ENCODE results near the gene HES6.
A peak's percentile ranks its signal among the peaks of the same experiment; 100 is the strongest.

Gene HES6

DNA sequence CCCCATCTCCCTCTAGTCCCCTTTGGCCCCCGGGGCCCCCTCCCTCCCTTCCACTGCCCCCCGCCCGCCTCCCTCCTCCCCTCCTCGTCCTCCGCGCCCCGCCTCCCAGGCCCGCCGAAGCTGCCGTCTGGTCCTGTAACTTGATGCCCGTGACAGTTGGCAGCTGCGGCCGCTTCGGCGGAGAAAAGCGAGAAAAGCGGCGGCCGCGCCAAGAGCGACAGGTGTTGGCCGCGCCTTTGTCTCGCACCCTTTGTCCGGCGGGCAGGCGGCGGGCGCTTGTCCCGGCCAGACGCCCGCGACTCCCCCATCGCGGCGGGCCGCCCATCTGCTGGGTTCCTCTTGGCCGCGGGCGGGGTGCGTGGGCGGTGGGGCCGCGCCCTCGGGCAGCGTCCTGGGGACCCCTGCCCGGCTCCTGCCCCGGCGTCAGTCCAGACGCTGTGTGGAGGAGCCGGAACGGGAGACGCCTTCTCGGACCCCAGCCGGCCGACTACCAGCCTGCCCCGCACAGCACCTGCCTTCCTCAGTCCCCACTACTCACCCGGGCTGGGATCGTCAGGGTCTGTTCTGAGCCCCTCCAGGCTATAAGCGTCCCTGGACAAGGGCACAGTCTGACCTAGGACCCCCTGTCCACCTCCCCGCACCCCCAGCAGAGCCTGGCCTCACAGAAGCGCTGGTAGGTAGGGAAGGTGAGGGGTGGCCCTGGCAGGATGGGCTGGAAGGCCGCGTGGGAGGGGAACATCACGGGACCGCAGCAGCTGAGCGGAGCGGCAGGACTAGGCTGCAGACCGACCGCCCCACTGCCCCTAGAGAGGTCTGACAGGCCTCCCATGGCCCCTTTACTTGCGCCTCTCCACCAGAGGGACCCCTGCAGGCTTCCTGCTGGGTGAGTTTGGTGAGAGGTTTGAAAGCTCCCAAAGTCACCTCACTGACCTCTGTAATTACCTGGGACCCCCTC lies 1.2 kb upstream of the HES6 start:
- DNase-seq = peak; percentile 91
- no peak for TF ChIP-seq CTCF (IDR thresholded peaks at IDR 0.05; ENCODE audit: low read length)
- no peak for TF ChIP-seq EZH2phosphoT487 (IDR thresholded peaks at IDR 0.05; ENCODE audit: low read length)
- no peak for TF ChIP-seq EZH2 (optimal IDR thresholded peaks at IDR 0.05; ENCODE audit: low read depth, low read length)
- no peaks in the 10 kb centered on the region; the same call in 1 of the 2 replicates for H3K27me3 ChIP-seq (replicated peaks; ENCODE audit: insufficient read depth, low read length)
- H3F3A ChIP-seq (ENCODE audit: insufficient read depth, low read length) = peaks cover 17% of the 10 kb centered on the region; the same call in 1 of the 2 replicates
- H3K9me2 ChIP-seq (replicated peaks; ENCODE audit: insufficient read depth, low read length) = no peaks in the 10 kb centered on the region
- 0 out of 2 replicates have a peak overlapping the region, but pooled peaks have one; percentile 30 for H2AFZ ChIP-seq (ENCODE audit: low read length)
- peaks cover 7% of the 10 kb centered on the region; the same call in 1 of the 2 replicates for H3K79me2 ChIP-seq (ENCODE audit: low read length)
- no peaks in the 10 kb centered on the region for H3K36me3 ChIP-seq (replicated peaks; ENCODE audit: insufficient read depth, low read length)
- H3K4me2 ChIP-seq (ENCODE audit: low read depth, low read length) = peak overlapping the region; percentile 83
- H3K9me3 ChIP-seq (replicated peaks; ENCODE audit: insufficient read depth, low read length) = no peaks in the 10 kb centered on the region
- H3K4me3 ChIP-seq (ENCODE audit: low read length) = peak overlapping the region; percentile 72; the same call in 1 of the 2 replicates
- H4K20me1 ChIP-seq (ENCODE audit: insufficient read depth, low read length) = no peaks in the 10 kb centered on the region
- peaks cover 9% of the 10 kb centered on the region for H3K4me1 ChIP-seq (ENCODE audit: low read length)
- H3K27ac ChIP-seq (ENCODE audit: low read length) = peak overlapping the region; percentile 73; the same call in 1 of the 2 replicates
- H3K9ac ChIP-seq (ENCODE audit: low read length) = peak overlapping the region; percentile 59; the same call in 1 of the 2 replicates

DNA sequence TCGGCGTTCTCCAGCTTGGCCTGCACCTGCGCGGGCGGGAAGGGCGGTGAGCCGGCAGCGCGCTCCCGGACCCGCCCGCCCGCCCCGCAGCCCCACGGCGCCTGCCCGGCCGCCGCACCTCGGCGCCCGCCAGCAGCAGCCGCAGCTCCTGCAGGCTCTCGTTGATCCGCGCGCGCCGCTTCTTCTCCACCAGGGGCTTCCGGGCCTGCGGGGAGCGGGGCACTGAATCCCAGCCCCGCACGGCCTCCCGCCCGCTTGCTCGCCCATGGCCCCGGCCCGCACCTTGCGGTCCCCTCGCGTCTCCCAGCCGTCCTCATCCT lies 335 bp downstream of the HES6 start:
- TF ChIP-seq EZH2phosphoT487 (IDR thresholded peaks at IDR 0.05; ENCODE audit: low read length) = no peak
- TF ChIP-seq CTCF (IDR thresholded peaks at IDR 0.05; ENCODE audit: low read length) = no peak
- no peak for TF ChIP-seq EZH2 (optimal IDR thresholded peaks at IDR 0.05; ENCODE audit: low read depth, low read length)
- Histone ChIP-seq H3K9me2 (replicated peaks; ENCODE audit: insufficient read depth, low read length) (no peaks in the 10 kb centered on the region), H3F3A (ENCODE audit: insufficient read depth, low read length) (peaks cover 17% of the 10 kb centered on the region; the same call in 1 of the 2 replicates), H3K79me2 (ENCODE audit: low read length) (peaks cover 7% of the 10 kb centered on the region; the same call in 1 of the 2 replicates), H3K4me3 (ENCODE audit: low read length) (peak overlapping the region; percentile 65; the same call in 1 of the 2 replicates), H3K9ac (ENCODE audit: low read length) (peak overlapping the region; percentile 62), H3K36me3 (replicated peaks; ENCODE audit: insufficient read depth, low read length) (no peaks in the 10 kb centered on the region), H4K20me1 (ENCODE audit: insufficient read depth, low read length) (no peaks in the 10 kb centered on the region), H2AFZ (ENCODE audit: low read length) (no peak overlapping the region), H3K9me3 (replicated peaks; ENCODE audit: insufficient read depth, low read length) (no peaks in the 10 kb centered on the region), H3K27me3 (replicated peaks; ENCODE audit: insufficient read depth, low read length) (no peaks in the 10 kb centered on the region; the same call in 1 of the 2 replicates), H3K4me2 (ENCODE audit: low read depth, low read length) (0 out of 2 replicates have a peak overlapping the region, but pooled peaks have one; percentile 41), H3K4me1 (ENCODE audit: low read length) (peaks cover 9% of the 10 kb centered on the region), H3K27ac (ENCODE audit: low read length) (no peak overlapping the region)
- DNase-seq = peak; percentile 40

DNA sequence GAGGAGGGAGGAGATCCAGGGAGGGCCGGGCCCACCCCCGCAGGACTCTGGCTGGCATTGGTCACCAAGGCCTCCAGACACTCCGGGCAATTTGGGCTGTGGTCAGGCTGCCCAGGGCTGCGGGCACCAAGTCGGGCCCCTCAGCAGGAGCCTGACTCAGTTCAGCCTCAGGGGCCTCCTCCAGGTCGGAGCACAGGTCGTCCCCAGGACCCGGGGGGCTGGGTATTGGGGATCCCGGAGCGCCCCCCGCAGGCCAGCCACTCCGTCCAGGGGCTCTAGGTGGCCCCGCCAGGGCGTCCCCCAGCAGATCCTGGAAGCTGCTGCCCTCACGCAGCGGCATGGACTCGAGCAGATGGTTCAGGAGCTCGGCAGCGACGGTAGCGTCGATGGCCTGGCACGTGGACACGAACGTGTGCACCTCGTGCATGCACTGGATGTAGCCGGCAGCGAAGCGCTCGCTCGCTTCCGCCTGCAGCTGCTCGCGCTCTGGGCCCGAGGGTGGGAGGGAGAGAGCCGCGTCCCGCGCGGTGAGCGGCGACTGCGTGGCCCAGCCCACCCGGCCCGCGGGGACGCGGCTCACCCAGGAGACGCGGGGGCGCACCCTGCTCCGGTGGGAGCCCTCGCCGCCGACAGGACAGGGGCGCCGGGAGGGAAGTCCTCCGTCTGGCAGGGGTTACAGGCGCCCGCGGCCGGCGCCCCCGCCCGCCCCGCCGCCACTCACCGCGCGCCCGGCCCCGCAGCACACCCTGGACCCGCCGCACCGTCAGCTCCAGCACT lies 884 bp downstream of the HES6 start:
- H3F3A ChIP-seq (ENCODE audit: insufficient read depth, low read length) = peaks cover 17% of the 10 kb centered on the region; the same call in 1 of the 2 replicates
- no peak overlapping the region for H3K27ac ChIP-seq (ENCODE audit: low read length)
- H3K36me3 ChIP-seq (replicated peaks; ENCODE audit: insufficient read depth, low read length) = no peaks in the 10 kb centered on the region
- H3K9me3 ChIP-seq (replicated peaks; ENCODE audit: insufficient read depth, low read length) = no peaks in the 10 kb centered on the region
- peaks cover 7% of the 10 kb centered on the region; the same call in 1 of the 2 replicates for H3K79me2 ChIP-seq (ENCODE audit: low read length)
- H3K27me3 ChIP-seq (replicated peaks; ENCODE audit: insufficient read depth, low read length) = no peaks in the 10 kb centered on the region; the same call in 1 of the 2 replicates
- peak overlapping the region; percentile 50 for H3K4me3 ChIP-seq (ENCODE audit: low read length)
- H3K9ac ChIP-seq (ENCODE audit: low read length) = 0 out of 2 replicates have a peak overlapping the region, but pooled peaks have one; percentile 6
- TF ChIP-seq EZH2 (optimal IDR thresholded peaks at IDR 0.05; ENCODE audit: low read depth, low read length) (no peak), CTCF (IDR thresholded peaks at IDR 0.05; ENCODE audit: low read length) (no peak), EZH2phosphoT487 (IDR thresholded peaks at IDR 0.05; ENCODE audit: low read length) (no peak)
- H3K4me1 ChIP-seq (ENCODE audit: low read length) = peaks cover 9% of the 10 kb centered on the region
- no peak overlapping the region for H2AFZ ChIP-seq (ENCODE audit: low read length)
- no peaks in the 10 kb centered on the region for H3K9me2 ChIP-seq (replicated peaks; ENCODE audit: insufficient read depth, low read length)
- H4K20me1 ChIP-seq (ENCODE audit: insufficient read depth, low read length) = no peaks in the 10 kb centered on the region
- DNase-seq = peak; percentile 38
- peak overlapping the region; percentile 73 for H3K4me2 ChIP-seq (ENCODE audit: low read depth, low read length)

All from MM.1S (cell line).